Type B pancreatic cell (in vitro differentiated cells): ENCODE data around the gene OR5K3. TPM values are rescaled to one million over a fixed set of nuclear protein-coding genes. Genes with fewer than 3 reads are reported as not detected.

Source experiments
- DNase-seq: peaks from one replicate; pipeline ENCODE4 v3.0.0; 2021; ENCODE audit warnings: mixed read lengths; ENCODE audit not compliant: unreplicated experiment; ENCODE audit errors: extremely low spot score
- H3K27ac Mint-ChIP-seq: 2 replicates; pipeline ENCODE4 v1.8.0; 2021; ENCODE audit warnings: mild to moderate bottlenecking, mixed read lengths
- H3K27me3 Mint-ChIP-seq: 2 replicates; pipeline ENCODE4 v1.8.0; 2021; ENCODE audit warnings: mixed read lengths
- H3K36me3 Mint-ChIP-seq: 2 replicates; pipeline ENCODE4 v1.8.0; 2021; ENCODE audit warnings: mixed read lengths
- H3K4me1 Mint-ChIP-seq: one replicate; pipeline ENCODE4 v1.8.0; 2021; ENCODE audit warnings: mixed read lengths; ENCODE audit not compliant: unreplicated experiment
- H3K4me3 Mint-ChIP-seq: 2 replicates; pipeline ENCODE4 v1.8.0; 2021; ENCODE audit warnings: mild to moderate bottlenecking, mixed read lengths
- H3K9me3 Mint-ChIP-seq: 2 replicates; pipeline ENCODE4 v1.8.0; 2021; ENCODE audit warnings: mixed read lengths
- total RNA-seq: library from RNA; stranded (reverse); gene quantifications from 2 replicates; pipeline ENCODE4 v1.2.1, GENCODE V29; 2021; ENCODE audit warnings: low replicate concordance
- TF ChIP-seq, protein P1 (sequence below): fragments of 200-600 bp; sonication (generic); conservative IDR thresholded peaks from 2 replicates; pipeline ENCODE4 v1.5.0; 2021; ENCODE audit warnings: antibody characterized with exemption, mild to moderate bottlenecking

OR5K3 gene
- total RNA-seq, 1 donor from 2014 or later: not detected

- H3K9me3 Mint-ChIP-seq: no peaks in the 10 kb centered on the region
- no peaks in the 10 kb centered on the region for H3K27me3 Mint-ChIP-seq
- DNase-seq: no peak
- H3K36me3 Mint-ChIP-seq: no peaks in the 10 kb centered on the region
- H3K27ac Mint-ChIP-seq: no peak overlapping the region
- H3K4me1 Mint-ChIP-seq: no peaks in the 10 kb centered on the region
- TF ChIP-seq, protein P1, sequence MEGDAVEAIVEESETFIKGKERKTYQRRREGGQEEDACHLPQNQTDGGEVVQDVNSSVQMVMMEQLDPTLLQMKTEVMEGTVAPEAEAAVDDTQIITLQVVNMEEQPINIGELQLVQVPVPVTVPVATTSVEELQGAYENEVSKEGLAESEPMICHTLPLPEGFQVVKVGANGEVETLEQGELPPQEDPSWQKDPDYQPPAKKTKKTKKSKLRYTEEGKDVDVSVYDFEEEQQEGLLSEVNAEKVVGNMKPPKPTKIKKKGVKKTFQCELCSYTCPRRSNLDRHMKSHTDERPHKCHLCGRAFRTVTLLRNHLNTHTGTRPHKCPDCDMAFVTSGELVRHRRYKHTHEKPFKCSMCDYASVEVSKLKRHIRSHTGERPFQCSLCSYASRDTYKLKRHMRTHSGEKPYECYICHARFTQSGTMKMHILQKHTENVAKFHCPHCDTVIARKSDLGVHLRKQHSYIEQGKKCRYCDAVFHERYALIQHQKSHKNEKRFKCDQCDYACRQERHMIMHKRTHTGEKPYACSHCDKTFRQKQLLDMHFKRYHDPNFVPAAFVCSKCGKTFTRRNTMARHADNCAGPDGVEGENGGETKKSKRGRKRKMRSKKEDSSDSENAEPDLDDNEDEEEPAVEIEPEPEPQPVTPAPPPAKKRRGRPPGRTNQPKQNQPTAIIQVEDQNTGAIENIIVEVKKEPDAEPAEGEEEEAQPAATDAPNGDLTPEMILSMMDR: no peak
- H3K4me3 Mint-ChIP-seq: no peak overlapping the region
Measured at GRCh38 chr3:98434412-98434811, 43.9 kb downstream of the OR5K3 start.

GRCh38 chr3:98440283-98440682 is 49.8 kb downstream of the OR5K3 start:
- Mint-ChIP-seq H3K36me3 (no peaks in the 10 kb centered on the region), H3K27me3 (no peaks in the 10 kb centered on the region), H3K27ac (no peak overlapping the region), H3K9me3 (no peaks in the 10 kb centered on the region), H3K4me3 (no peak overlapping the region), H3K4me1 (no peaks in the 10 kb centered on the region)
- TF ChIP-seq, protein P1: no peak
- no peak for DNase-seq

Other genes with a start within 250 kb of the OR5K3 start
- gene OR5H14, start 243.2 kb upstream of the OR5K3 start, total RNA-seq: not detected in 2 replicates
- gene OR5H15, start 224.0 kb upstream of the OR5K3 start, total RNA-seq: not detected in 2 replicates
- not detected in 2 replicates for gene OR5H6, start 126.4 kb upstream of the OR5K3 start, total RNA-seq
- gene OR5H2, start 108.2 kb upstream of the OR5K3 start, total RNA-seq: not detected in 2 replicates
- gene OR5K4, start 36.8 kb upstream of the OR5K3 start, total RNA-seq: not detected in 2 replicates
- gene OR5K1, start 72.5 kb downstream of the OR5K3 start, total RNA-seq: not detected in 2 replicates
- not detected in 2 replicates for gene OR5K2, start 107.0 kb downstream of the OR5K3 start, total RNA-seq
- gene CLDND1, start 132.2 kb downstream of the OR5K3 start, total RNA-seq: 59.4 and 83.1 TPM in 2 replicates
- gene GPR15, start 141.3 kb downstream of the OR5K3 start, total RNA-seq: not detected in 2 replicates
- 21.9 and 24.6 TPM in 2 replicates for gene CPOX, start 202.9 kb downstream of the OR5K3 start, total RNA-seq